ENCODE data around the gene PDE6H. TPM values are rescaled to one million over a fixed set of nuclear protein-coding genes. Genes with fewer than 3 reads are reported as not detected.

The PDE6H gene
- total RNA-seq, 2 experiments from 2014 or later, result not detected

- ATAC-seq (ENCODE audit: low read depth), result no peak
- peaks cover 33% of the 10 kb centered on the region for H3K4me1 Mint-ChIP-seq
Observed at GRCh38 chr12:14962797-14963196, 10.0 kb upstream of the PDE6H start.

GRCh38 chr12:14963520-14963919 is 9.3 kb upstream of the PDE6H start:
- Mint-ChIP-seq H3K27me3 (no peaks in the 10 kb centered on the region), H3K9me3 (no peaks in the 10 kb centered on the region), H3K36me3 (peaks cover 21% of the 10 kb centered on the region), H3K4me1 (peaks cover 30% of the 10 kb centered on the region), H3K27ac (peak overlapping the region; percentile 94), H3K4me3 (peak overlapping the region; percentile 73)
- DNase-seq (no peak), ATAC-seq (ENCODE audit: low read depth) (no peak)
- POLR2A ChIA-PET, result interaction anchor here (8.2 kb wide), 1 partner anchor 191 kb away, joined by 186 read pairs; a partner anchor contains a TSS

More at GRCh38 chr12:14962797-14963196, 10.0 kb upstream of the PDE6H start:
- H3K27ac Mint-ChIP-seq, result peak overlapping the region; percentile 99
- no peaks in the 10 kb centered on the region for H3K9me3 Mint-ChIP-seq
- peak overlapping the region; percentile 98 for H3K4me3 Mint-ChIP-seq
- H3K36me3 Mint-ChIP-seq, result peaks cover 27% of the 10 kb centered on the region
- POLR2A ChIA-PET, result interaction anchor here (0.6 to 8.2 kb wide), 7 partner anchors 10 to 586 kb away, joined by 4 to 186 read pairs (median 14); a partner anchor contains a TSS
- no peak for DNase-seq
- H3K27me3 Mint-ChIP-seq, result no peaks in the 10 kb centered on the region

DNA sequence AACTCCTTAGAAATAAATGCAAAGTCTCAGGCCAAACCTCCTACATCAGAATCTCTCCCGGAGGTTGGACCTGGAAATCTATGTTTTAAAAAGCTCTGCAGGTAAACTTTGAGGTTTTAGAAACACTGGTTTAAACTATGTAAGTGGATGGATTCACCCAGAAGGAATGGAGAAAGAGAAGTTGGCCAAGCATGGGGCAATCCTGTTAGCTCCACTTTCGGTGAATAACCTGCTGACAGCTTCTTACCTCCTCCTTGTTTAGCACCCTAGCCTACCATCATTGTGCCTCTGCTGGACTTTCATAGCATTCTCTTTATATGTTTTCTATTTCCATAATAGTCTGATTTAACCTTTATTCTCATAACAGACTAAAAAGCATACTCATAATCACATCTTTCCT is 8.4 kb upstream of the PDE6H start:
- Mint-ChIP-seq H3K27ac (peak overlapping the region; percentile 94), H3K27me3 (no peaks in the 10 kb centered on the region), H3K36me3 (peaks cover 12% of the 10 kb centered on the region), H3K9me3 (no peaks in the 10 kb centered on the region), H3K4me3 (no peak overlapping the region), H3K4me1 (peaks cover 25% of the 10 kb centered on the region)
- POLR2A ChIA-PET, result interaction anchor here (1.0 kb wide), 1 partner anchor 194 kb away, joined by 4 read pairs; no protein-coding TSS in a partner anchor
- ATAC-seq (ENCODE audit: low read depth) (no peak), DNase-seq (no peak)

DNA sequence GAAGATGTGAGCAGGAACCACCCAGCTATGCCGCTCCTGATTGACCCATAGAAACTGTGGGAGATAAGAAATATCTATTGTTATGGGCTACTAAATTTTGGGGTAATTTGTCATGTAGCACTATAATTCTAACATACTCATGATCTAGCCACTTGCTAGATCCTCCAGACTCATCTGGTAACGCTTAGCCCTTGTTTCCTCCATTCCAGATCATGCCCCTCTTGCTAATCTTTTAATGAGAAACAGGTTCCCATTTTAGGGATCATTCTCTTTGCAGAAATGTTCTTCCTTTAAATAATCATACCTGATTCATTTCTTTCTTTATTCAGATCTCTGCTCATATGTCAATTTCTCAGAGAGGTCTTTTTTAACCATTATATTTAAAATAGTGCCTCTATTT is 7.6 kb upstream of the PDE6H start:
- Mint-ChIP-seq H3K9me3 (no peaks in the 10 kb centered on the region), H3K4me3 (no peak overlapping the region), H3K4me1 (peaks cover 22% of the 10 kb centered on the region), H3K36me3 (peaks cover 8% of the 10 kb centered on the region), H3K27ac (peak overlapping the region; percentile 14), H3K27me3 (no peaks in the 10 kb centered on the region)
- ATAC-seq (ENCODE audit: low read depth), result no peak
- no peak for DNase-seq
- POLR2A ChIA-PET, result interaction anchor here (1.0 kb wide), 1 partner anchor 195 kb away, joined by 4 read pairs; no protein-coding TSS in a partner anchor

DNA sequence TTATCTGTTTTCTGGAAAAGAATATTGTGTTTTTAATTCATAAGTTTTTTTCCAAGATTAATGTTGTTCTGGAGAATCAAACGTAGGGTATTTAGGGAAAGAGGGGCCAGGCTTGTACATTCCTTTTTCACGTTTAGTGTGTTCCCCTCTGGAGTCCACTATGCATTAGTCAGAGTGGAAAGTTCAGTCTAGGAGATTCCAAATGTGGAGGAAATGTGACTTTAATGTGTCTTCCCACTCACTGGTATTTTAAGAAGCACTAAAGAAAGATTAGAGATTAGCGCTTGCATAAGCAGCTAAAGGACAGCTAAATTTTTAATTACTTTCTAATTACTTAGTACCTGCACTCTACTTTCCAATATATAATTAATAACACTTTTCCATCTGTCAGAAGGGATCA is 4.4 kb upstream of the PDE6H start:
- Mint-ChIP-seq H3K27me3 (no peaks in the 10 kb centered on the region), H3K4me1 (peaks cover 30% of the 10 kb centered on the region)
- POLR2A ChIA-PET, result no interaction called here

GRCh38 chr12:14970473-14970872 is 2.4 kb upstream of the PDE6H start:
- H3K27ac Mint-ChIP-seq, result no peak overlapping the region
- peaks cover 19% of the 10 kb centered on the region for H3K4me1 Mint-ChIP-seq
- POLR2A ChIA-PET, result no interaction called here
- no peaks in the 10 kb centered on the region for H3K27me3 Mint-ChIP-seq
- no peaks in the 10 kb centered on the region for H3K9me3 Mint-ChIP-seq
- DNase-seq (no peak), ATAC-seq (ENCODE audit: low read depth) (no peak)
- peaks cover 5% of the 10 kb centered on the region for H3K36me3 Mint-ChIP-seq
- no peak overlapping the region for H3K4me3 Mint-ChIP-seq

More for the DNA sequence above, 4.4 kb upstream of the PDE6H start:
- H3K9me3 Mint-ChIP-seq, result no peaks in the 10 kb centered on the region
- no peak overlapping the region for H3K27ac Mint-ChIP-seq
- H3K4me3 Mint-ChIP-seq, result no peak overlapping the region
- ATAC-seq (ENCODE audit: low read depth) (no peak), DNase-seq (no peak)
- peaks cover 5% of the 10 kb centered on the region for H3K36me3 Mint-ChIP-seq

- ATAC-seq (ENCODE audit: low read depth) (no peak), DNase-seq (no peak)
- H3K9me3 Mint-ChIP-seq, result no peaks in the 10 kb centered on the region
- no peak overlapping the region for H3K4me3 Mint-ChIP-seq
- POLR2A ChIA-PET, result interaction anchor here (1.2 kb wide), 1 partner anchor 203 kb away, joined by 4 read pairs; a partner anchor contains a TSS
- peaks cover 35% of the 10 kb centered on the region for H3K4me1 Mint-ChIP-seq
- no peaks in the 10 kb centered on the region for H3K27me3 Mint-ChIP-seq
- no peak overlapping the region for H3K27ac Mint-ChIP-seq
- peaks cover 6% of the 10 kb centered on the region for H3K36me3 Mint-ChIP-seq
Observed at GRCh38 chr12:14974633-14975032, 1.8 kb downstream of the PDE6H start.

DNA sequence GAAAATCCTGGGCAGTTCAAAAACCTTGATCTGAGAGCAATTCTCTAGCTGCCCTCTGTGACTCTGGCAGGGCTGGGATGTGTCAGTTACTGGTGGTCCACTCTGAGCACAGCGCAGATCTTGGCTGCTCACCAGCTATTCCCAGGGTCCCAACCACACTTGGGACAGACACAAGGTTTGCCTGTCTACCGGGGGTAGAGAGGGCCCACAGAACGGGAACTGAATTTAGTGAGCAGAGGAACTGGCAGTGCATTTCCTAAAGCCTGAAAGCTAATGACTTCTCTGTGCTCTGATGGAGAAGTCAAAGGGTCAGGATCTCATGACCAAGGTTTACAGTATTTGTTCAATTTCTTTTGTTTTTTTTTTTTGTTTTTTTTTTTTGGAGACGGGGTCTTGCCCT is 2.6 kb downstream of the PDE6H start:
- peaks cover 41% of the 10 kb centered on the region for H3K4me1 Mint-ChIP-seq

DNA sequence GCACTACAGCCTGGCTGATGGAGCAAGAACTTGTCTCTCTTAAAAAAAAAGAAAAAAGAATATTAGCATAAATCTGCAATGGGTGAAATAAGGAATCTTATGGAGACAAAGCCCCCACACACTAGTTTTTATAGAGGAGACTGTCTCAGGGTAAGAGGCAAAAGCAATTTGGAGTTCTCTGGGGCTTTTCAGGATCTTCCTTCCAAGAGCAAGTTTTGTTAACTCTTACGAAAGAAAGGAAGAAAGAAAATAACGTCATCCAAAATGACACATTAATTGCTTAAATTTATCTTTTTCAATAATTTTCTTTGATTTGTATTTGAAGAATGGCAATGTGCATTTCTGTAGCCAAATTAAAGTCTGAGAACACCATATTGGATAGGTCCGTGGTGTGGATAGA is 3.8 kb downstream of the PDE6H start:
- POLR2A ChIA-PET, result interaction anchor here (1.7 kb wide), 1 partner anchor 15 kb away, joined by 8 read pairs; the partner anchor contains the start of gene ARHGDIB
- Mint-ChIP-seq H3K4me1 (peaks cover 52% of the 10 kb centered on the region), H3K27ac (no peak overlapping the region), H3K36me3 (peaks cover 8% of the 10 kb centered on the region), H3K4me3 (no peak overlapping the region), H3K27me3 (no peaks in the 10 kb centered on the region), H3K9me3 (no peaks in the 10 kb centered on the region)
- ATAC-seq (ENCODE audit: low read depth) (no peak), DNase-seq (no peak)

More for the DNA sequence above, 2.6 kb downstream of the PDE6H start:
- POLR2A ChIA-PET, result interaction anchor here (1.2 kb wide), 1 partner anchor 204 kb away, joined by 4 read pairs; a partner anchor contains a TSS
- H3K4me3 Mint-ChIP-seq, result no peak overlapping the region
- peaks cover 3% of the 10 kb centered on the region for H3K36me3 Mint-ChIP-seq
- H3K27me3 Mint-ChIP-seq, result no peaks in the 10 kb centered on the region
- no peak for DNase-seq
- no peak for ATAC-seq (ENCODE audit: low read depth)
- H3K9me3 Mint-ChIP-seq, result no peaks in the 10 kb centered on the region
- H3K27ac Mint-ChIP-seq, result no peak overlapping the region

GRCh38 chr12:14979468-14979867 is 6.6 kb downstream of the PDE6H start:
- DNase-seq (no peak), ATAC-seq (ENCODE audit: low read depth) (peak; percentile 51)
- no peaks in the 10 kb centered on the region for H3K27me3 Mint-ChIP-seq
- POLR2A ChIA-PET, result interaction anchor here (0.5 to 2.8 kb wide), 4 partner anchors 17 to 209 kb away, joined by 3 to 13 read pairs (median 4); partner anchors contain the start of gene ARHGDIB
- H3K4me1 Mint-ChIP-seq, result peaks cover 55% of the 10 kb centered on the region
- peak overlapping the region; percentile 52 for H3K27ac Mint-ChIP-seq
- no peaks in the 10 kb centered on the region for H3K9me3 Mint-ChIP-seq
- H3K4me3 Mint-ChIP-seq, result peak overlapping the region; percentile 35
- H3K36me3 Mint-ChIP-seq, result peaks cover 6% of the 10 kb centered on the region

- no peak for ATAC-seq (ENCODE audit: low read depth)
- H3K27ac Mint-ChIP-seq, result peak overlapping the region; percentile 1
Observed at GRCh38 chr12:14981049-14981448, 8.2 kb downstream of the PDE6H start.

GRCh38 chr12:14982562-14982961 is 9.7 kb downstream of the PDE6H start:
- Mint-ChIP-seq H3K27ac (peak overlapping the region; percentile 81), H3K4me3 (peak overlapping the region; percentile 47), H3K4me1 (peaks cover 60% of the 10 kb centered on the region), H3K9me3 (no peaks in the 10 kb centered on the region), H3K36me3 (peaks cover 6% of the 10 kb centered on the region), H3K27me3 (no peaks in the 10 kb centered on the region)
- ATAC-seq (ENCODE audit: low read depth) (no peak), DNase-seq (no peak)
- POLR2A ChIA-PET, result interaction anchor here (1.0 to 2.8 kb wide), 3 partner anchors 20 to 28 kb away, joined by 5 to 14 read pairs (median 13); partner anchors contain the start of gene ARHGDIB

More at GRCh38 chr12:14981049-14981448, 8.2 kb downstream of the PDE6H start:
- H3K36me3 Mint-ChIP-seq, result peaks cover 6% of the 10 kb centered on the region
- H3K27me3 Mint-ChIP-seq, result no peaks in the 10 kb centered on the region
- H3K9me3 Mint-ChIP-seq, result no peaks in the 10 kb centered on the region
- H3K4me3 Mint-ChIP-seq, result peak overlapping the region; percentile 4
- POLR2A ChIA-PET, result interaction anchor here (0.5 to 2.8 kb wide), 3 partner anchors 19 to 585 kb away, joined by 3 to 13 read pairs (median 4); partner anchors contain the start of gene ARHGDIB
- peaks cover 60% of the 10 kb centered on the region for H3K4me1 Mint-ChIP-seq
- DNase-seq, result no peak

DNA sequence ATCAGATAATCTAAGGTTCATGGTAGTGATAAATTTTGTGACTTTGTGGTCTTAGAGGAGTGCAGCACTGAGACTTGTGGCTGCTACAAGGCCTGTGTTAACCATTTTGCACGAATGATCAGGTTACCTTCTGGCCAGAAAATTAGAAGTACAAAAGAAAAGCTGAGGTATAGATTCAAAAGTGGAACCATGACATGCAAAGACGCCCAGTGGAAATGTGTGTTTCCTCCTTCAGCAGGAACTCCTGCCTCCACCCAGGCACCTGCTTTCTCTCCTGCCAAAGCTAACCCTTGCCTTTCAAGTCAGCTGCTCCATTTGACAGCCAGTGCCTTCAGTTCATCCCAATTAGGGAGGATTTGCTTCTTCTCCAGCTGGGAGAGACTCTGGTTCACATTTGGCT is 10.1 kb downstream of the PDE6H start:
- Mint-ChIP-seq H3K27me3 (no peaks in the 10 kb centered on the region), H3K9me3 (no peaks in the 10 kb centered on the region), H3K4me3 (peak overlapping the region; percentile 47), H3K4me1 (peaks cover 56% of the 10 kb centered on the region), H3K36me3 (peaks cover 6% of the 10 kb centered on the region), H3K27ac (peak overlapping the region; percentile 81)
- POLR2A ChIA-PET, result interaction anchor here (1.0 to 1.9 kb wide), 3 partner anchors 21 to 212 kb away, joined by 5 to 14 read pairs (median 10); partner anchors contain the start of gene ARHGDIB
- peak; percentile 50 for ATAC-seq (ENCODE audit: low read depth)
- no peak for DNase-seq

- no peak for DNase-seq
- no peak for ATAC-seq (ENCODE audit: low read depth)
- Mint-ChIP-seq H3K9me3 (peaks cover 2% of the 10 kb centered on the region), H3K4me3 (no peak overlapping the region), H3K27ac (no peak overlapping the region), H3K36me3 (peaks cover 4% of the 10 kb centered on the region), H3K4me1 (peaks cover 46% of the 10 kb centered on the region), H3K27me3 (no peaks in the 10 kb centered on the region)
- POLR2A ChIA-PET, result interaction anchor here (1.1 to 1.9 kb wide), 3 partner anchors 22 to 214 kb away, joined by 4 to 14 read pairs (median 10); partner anchors contain the start of gene ARHGDIB
Observed at GRCh38 chr12:14984036-14984435, 11.2 kb downstream of the PDE6H start.
